Measurements from ENCODE around the gene SPO11. TPM values are rescaled to one million over a fixed set of nuclear protein-coding genes. Genes with fewer than 3 reads are reported as not detected.
A peak's percentile ranks its signal among the peaks of the same experiment; 100 is the strongest.

Gene SPO11
- total and polyA plus RNA-seq, 9 of the 15 experiments (the other 6 are each of a cell fraction or from before 2014, with no cell fraction given) = not detected

DNA sequence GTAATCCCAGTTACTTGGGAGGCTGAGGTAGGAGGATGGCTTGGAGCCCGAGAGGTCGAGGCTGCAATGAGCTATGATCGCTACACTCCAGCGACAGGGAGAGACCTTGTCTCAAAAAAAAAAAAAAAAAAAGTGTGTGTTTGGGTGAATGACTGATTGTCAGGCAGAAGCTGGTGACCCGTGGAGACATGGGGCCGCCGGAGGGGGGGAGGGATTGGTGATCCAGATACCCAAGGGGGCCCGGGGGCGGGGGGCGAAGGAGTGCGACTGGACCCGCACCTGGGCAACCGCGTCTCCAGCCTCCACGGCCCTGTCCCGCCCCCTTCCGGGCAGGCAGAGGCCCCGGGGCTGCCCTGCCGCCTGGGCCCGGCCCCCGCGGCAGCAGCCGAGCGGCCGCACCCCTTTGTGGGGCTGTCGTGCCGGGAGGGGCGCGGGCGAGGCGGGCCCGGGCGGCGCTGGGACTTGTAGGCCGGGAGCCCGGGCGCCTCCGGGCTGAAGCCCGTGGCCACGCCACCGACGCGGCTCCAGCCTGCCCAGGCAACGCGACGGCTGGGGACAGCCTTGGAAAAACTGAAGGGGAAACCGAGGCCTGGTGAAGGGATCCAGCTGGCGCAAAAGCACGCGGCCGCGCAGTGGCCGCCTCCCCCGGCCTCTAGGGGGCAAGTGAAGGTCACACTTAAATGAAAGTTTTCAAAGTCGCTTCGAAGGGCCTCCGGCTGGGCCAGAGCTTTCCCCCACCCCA is 59.5 kb downstream of the SPO11 start (continued):
- TF ChIP-seq, protein P1, sequence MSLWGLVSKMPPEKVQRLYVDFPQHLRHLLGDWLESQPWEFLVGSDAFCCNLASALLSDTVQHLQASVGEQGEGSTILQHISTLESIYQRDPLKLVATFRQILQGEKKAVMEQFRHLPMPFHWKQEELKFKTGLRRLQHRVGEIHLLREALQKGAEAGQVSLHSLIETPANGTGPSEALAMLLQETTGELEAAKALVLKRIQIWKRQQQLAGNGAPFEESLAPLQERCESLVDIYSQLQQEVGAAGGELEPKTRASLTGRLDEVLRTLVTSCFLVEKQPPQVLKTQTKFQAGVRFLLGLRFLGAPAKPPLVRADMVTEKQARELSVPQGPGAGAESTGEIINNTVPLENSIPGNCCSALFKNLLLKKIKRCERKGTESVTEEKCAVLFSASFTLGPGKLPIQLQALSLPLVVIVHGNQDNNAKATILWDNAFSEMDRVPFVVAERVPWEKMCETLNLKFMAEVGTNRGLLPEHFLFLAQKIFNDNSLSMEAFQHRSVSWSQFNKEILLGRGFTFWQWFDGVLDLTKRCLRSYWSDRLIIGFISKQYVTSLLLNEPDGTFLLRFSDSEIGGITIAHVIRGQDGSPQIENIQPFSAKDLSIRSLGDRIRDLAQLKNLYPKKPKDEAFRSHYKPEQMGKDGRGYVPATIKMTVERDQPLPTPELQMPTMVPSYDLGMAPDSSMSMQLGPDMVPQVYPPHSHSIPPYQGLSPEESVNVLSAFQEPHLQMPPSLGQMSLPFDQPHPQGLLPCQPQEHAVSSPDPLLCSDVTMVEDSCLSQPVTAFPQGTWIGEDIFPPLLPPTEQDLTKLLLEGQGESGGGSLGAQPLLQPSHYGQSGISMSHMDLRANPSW (CRISPR knock-in tag; IDR thresholded peaks at IDR 0.05) = no peak
- no peak for TF ChIP-seq SETDB1 (IDR thresholded peaks at IDR 0.05; ENCODE audit: low read length)
- TF ChIP-seq MYBL2 (IDR thresholded peaks at IDR 0.05; ENCODE audit: low read depth) = no peak
- no peak for TF ChIP-seq MYBL2 (CRISPR knock-in tag; IDR thresholded peaks at IDR 0.05; ENCODE audit: borderline replicate concordance)
- 0 out of 2 replicates have a peak, but pooled peaks have one; percentile 3 for TF ChIP-seq JUND (IDR thresholded peaks at IDR 0.05; ENCODE audit: borderline replicate concordance, low read depth, low read length)
- TF ChIP-seq JUND (tag; IDR thresholded peaks at IDR 0.05; ENCODE audit: borderline replicate concordance, low read depth, low read length) = no peak
- no peak for TF ChIP-seq ZNF280A (IDR thresholded peaks at IDR 0.05; ENCODE audit: low read depth, partially characterized antibody)
- TF ChIP-seq, protein P2, sequence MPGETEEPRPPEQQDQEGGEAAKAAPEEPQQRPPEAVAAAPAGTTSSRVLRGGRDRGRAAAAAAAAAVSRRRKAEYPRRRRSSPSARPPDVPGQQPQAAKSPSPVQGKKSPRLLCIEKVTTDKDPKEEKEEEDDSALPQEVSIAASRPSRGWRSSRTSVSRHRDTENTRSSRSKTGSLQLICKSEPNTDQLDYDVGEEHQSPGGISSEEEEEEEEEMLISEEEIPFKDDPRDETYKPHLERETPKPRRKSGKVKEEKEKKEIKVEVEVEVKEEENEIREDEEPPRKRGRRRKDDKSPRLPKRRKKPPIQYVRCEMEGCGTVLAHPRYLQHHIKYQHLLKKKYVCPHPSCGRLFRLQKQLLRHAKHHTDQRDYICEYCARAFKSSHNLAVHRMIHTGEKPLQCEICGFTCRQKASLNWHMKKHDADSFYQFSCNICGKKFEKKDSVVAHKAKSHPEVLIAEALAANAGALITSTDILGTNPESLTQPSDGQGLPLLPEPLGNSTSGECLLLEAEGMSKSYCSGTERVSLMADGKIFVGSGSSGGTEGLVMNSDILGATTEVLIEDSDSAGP (CRISPR knock-in tag; IDR thresholded peaks at IDR 0.05) = no peak
- TF ChIP-seq CHCHD3 (CRISPR knock-in tag; IDR thresholded peaks at IDR 0.05) = no peak
- TF ChIP-seq ZFP36 (IDR thresholded peaks at IDR 0.05; ENCODE audit: low read depth, low read length, partially characterized antibody) = no peak
- peak; percentile 85 for TF ChIP-seq HNRNPL (IDR thresholded peaks at IDR 0.05; ENCODE audit: low read depth, low read length)
- TF ChIP-seq ZBTB1 (CRISPR knock-in tag; IDR thresholded peaks at IDR 0.05; ENCODE audit: borderline replicate concordance, low read depth) = no peak
- no peak for TF ChIP-seq HEY1 (CRISPR knock-in tag; IDR thresholded peaks at IDR 0.05; ENCODE audit: borderline replicate concordance)
- no peak for TF ChIP-seq E2F5 (CRISPR knock-in tag; IDR thresholded peaks at IDR 0.05)
- TF ChIP-seq, protein P3, sequence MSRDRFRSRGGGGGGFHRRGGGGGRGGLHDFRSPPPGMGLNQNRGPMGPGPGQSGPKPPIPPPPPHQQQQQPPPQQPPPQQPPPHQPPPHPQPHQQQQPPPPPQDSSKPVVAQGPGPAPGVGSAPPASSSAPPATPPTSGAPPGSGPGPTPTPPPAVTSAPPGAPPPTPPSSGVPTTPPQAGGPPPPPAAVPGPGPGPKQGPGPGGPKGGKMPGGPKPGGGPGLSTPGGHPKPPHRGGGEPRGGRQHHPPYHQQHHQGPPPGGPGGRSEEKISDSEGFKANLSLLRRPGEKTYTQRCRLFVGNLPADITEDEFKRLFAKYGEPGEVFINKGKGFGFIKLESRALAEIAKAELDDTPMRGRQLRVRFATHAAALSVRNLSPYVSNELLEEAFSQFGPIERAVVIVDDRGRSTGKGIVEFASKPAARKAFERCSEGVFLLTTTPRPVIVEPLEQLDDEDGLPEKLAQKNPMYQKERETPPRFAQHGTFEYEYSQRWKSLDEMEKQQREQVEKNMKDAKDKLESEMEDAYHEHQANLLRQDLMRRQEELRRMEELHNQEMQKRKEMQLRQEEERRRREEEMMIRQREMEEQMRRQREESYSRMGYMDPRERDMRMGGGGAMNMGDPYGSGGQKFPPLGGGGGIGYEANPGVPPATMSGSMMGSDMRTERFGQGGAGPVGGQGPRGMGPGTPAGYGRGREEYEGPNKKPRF (IDR thresholded peaks at IDR 0.05; ENCODE audit: low read depth, low read length) = no peak
- TF ChIP-seq U2AF1 (optimal IDR thresholded peaks at IDR 0.05; ENCODE audit: low read depth, low read length) = no peak
